ENCODE data around the gene CHD2.

Gene CHD2

GRCh38 chr15:92885224-92886041 is 14.7 kb upstream of the CHD2 start:
- DNase-seq: no peak

- peak; percentile 33 for DNase-seq
These were observed 14.0 kb upstream of the CHD2 start for GRCh38 chr15:92886042-92886537.

DNA sequence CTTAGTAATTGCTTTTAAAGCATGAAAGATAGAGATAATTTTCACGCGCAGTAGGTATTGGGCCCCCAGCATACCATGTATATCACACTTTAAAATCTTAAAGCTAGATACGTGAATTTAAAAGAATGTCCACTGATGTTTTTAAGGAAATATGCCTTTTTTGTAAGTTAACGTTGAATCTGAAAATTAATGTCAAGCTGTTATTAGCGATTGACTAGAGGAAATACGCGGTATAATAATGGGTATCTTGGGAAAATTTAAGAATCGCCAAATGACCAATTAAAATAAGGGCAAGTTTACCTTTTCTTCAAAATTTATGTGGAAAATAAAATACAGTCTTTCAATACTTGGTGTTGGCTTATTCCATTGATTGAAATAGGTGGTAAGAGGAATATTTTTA is 13.3 kb upstream of the CHD2 start:
- peak; percentile 9 for DNase-seq

DNA sequence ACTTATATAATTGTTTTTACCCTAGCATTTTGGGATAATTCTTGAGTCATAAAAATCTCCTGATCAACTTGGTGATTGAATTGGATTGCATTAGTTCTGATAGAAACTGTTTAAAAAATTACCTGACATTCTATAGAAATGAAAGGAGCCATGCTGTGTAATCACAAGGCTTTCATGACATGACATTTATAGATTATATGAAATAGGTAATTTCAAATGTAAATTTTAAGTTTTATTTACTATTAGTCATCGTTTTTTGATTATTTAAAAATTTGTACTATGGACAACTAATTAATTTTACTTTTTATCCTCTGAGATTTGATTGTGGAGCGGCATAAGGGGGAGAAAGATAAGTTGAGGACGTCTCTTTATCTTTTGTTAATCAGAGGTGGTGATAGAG is 12.3 kb upstream of the CHD2 start:
- no peak for DNase-seq

- peak; percentile 47 for DNase-seq
These were observed 10.6 kb upstream of the CHD2 start for GRCh38 chr15:92889390-92890107.

GRCh38 chr15:92891533-92892200 is 8.5 kb upstream of the CHD2 start:
- DNase-seq: peak; percentile 20

- peak; percentile 5 for DNase-seq
These were observed 7.9 kb upstream of the CHD2 start for GRCh38 chr15:92892201-92892555.

DNA sequence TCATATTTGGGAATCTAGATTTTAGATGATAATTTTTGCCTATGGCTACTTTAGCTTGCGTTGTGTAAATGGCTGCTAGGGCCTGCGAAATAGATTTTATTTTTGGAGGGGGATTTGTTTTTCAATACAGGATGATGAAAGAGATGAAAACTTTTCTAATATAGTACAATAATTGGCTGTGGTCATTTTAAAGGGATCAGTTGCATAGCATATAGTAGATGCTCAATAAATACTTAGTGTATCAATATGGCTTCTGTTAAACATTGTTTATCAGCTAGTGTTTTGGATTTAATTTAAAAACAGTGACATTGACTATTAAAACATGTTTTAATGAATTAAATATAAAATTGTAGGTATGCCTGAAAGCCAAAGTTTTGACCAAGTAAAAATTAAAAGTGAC is 6.9 kb upstream of the CHD2 start:
- no peak for DNase-seq

DNA sequence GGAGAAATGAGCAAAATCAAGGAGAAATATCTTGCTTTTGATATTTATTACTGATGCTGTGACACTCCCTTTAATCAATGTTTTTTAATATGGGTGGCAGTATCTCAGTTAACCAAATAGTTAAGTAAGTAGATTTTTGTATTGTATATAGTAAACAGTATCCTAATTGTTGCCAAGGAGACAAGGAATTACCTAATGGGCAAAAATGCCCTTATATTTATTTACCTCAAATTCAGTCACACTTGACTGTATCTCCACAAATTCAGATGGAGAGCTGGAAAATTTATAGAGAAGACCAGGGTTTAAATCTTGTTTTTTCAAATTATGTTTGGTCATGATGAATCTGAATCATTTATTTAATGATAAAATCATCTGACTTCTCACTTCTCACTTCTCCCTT is 3.6 kb upstream of the CHD2 start:
- DNase-seq: peak; percentile 43

GRCh38 chr15:92897620-92898019 is 2.5 kb upstream of the CHD2 start:
- no peak for DNase-seq

DNA sequence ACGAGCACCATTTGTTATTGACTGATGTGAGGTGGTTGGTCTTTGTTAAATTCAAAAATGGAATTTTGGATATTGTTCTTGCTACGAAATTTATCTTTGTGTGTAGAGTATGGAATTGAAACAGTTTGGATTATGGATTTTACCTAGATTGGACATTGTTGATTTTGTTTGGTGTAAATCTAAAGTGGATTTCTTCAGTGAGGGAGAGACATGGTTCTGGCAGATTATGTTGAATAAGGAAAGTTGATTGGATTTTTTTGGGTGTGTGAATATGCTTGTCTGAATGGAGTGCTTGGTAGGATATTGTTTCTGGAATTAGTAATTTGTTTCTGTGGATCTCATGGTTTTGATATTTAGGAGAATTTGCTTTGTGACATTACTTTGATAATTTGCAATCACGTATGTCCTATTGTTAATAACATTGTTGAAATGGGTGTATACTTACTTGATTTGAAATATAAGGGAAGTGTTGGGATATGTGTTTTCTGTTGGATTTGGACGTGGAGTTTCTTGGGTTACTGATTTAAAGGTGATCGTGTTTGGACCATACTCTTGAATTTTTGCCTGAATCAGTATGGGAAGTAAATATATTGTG is 1.0 kb upstream of the CHD2 start:
- peak; percentile 1 for DNase-seq

DNA sequence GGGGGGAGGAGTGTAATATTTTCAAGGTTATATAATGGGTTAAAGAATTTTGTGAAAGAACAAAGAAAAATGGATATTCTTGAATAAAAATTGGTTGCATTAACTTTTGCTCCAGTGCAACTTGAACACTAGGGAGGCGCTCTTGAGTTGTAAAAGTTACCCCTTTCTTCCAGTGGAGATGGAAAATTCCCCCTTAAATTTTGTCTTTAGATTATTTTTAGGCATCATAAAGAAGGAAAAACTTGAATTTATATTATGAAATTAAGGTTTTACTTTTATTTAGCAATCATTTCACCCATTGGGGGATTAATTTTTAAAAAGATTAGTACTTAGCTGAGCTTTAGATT is 550 bp upstream of the CHD2 start:
- DNase-seq: no peak

- DNase-seq: no peak
These were observed 577 bp downstream of the CHD2 start for GRCh38 chr15:92900731-92901071.

DNA sequence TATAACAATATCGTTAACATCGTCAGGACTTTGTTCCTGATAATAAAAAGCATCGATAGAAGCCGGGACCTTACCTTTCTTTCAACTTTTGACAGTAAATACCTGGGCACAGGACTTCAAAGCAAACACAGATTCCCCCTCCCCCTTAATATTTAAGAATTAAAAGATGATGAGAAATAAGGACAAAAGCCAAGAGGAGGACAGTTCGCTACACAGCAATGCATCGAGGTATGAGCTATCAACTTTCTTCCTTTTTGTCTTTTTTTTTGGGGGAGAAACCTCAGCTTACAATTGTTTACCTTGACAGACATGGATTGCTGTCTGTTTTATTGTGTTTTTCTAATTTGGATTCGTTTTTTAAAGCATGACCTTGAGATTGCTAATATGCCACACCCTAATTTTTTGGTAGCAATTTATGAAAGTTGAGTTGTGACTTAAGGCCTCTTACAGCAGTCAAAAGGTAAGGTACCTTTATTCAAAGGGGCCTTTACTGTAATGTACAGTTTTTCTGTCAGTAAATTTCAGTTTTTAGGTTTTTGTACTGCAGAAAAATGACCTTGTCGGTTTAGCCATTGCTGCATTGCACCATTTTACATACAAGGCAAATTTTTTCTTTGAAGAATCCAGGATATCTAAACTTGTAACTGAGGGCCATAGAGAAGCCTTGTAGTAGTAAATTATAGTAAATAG is 1.1 kb downstream of the CHD2 start:
- no peak for DNase-seq

GRCh38 chr15:92901995-92902394 is 1.9 kb downstream of the CHD2 start:
- no peak for DNase-seq

- DNase-seq: peak; percentile 61
These were observed 2.8 kb downstream of the CHD2 start for GRCh38 chr15:92902737-92903593.

DNA sequence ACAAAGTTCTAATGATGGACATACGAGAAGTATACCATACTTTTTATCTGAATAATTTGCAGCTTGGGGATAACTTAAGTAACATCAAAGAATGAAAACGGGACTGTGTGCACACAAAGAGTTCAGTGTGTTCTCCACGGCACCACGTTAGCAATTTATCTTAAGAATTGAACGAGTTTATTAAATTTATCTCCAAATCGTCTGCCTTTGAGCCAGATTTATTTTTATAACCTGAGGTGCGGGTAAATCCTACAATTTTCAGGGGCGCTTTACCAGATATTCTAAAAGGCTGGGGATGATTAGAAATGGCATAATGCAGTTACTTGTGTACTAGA is 3.5 kb downstream of the CHD2 start:
- no peak for DNase-seq

DNA sequence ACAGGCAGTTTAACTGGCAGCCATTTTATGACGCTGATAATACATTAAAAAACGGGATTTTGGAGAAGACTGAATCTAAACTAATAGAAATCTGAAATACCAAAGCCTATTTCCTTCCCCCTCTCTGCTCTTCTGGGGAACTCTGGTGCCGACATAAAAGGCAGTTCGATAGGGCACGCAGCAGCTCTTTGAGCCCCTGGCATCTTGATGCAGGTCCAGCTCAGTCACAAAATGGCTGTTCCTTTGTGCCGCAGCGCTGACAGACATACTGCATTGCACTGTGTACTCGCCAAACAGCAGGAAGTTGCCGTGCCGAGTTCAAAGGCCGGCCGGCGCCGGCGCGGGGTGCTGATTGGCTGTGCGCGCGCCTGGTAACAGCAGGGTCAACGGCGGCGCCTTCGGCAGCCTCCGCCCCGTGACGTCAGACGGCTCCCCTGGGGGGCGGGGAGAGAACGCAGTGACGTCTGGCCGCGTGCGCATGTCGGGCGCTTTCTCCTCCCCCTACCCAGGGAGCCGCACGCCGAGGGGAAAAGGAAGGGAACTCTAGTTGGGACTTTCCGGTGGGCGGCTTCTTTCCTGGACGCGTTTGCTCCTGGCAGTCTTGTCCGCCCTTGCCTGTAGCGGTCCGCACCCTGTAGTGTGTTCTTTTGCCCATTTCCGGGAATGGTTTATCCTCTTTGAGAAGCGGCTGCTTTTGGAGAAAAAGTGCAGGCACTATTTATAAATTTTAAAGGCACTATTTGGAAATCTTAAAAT is 4.0 kb downstream of the CHD2 start:
- peak; percentile 99 for DNase-seq

GRCh38 chr15:92904722-92905571 is 4.8 kb downstream of the CHD2 start:
- DNase-seq: no peak

DNA sequence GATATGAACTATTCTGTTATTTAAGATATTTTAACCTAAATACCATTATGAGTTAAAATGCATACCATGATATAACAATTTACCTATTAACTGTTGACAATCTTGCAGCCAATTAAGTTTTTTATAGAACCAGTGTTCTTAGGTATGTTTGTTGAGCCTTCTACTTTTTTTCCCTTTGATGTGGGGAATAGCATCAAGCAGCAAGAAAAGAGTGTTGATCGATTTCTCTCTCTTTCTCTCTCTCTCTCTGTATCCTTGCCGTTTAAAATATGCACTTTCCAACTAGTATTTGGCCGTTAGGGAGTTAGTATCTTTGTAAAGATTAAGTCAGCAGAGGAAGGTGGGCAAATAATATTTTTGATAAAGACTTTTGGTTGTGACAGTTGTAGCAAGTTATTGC is 5.9 kb downstream of the CHD2 start:
- peak; percentile 62 for DNase-seq
